ENCODE measurements around the gene GPR82.

GPR82 gene

DNA sequence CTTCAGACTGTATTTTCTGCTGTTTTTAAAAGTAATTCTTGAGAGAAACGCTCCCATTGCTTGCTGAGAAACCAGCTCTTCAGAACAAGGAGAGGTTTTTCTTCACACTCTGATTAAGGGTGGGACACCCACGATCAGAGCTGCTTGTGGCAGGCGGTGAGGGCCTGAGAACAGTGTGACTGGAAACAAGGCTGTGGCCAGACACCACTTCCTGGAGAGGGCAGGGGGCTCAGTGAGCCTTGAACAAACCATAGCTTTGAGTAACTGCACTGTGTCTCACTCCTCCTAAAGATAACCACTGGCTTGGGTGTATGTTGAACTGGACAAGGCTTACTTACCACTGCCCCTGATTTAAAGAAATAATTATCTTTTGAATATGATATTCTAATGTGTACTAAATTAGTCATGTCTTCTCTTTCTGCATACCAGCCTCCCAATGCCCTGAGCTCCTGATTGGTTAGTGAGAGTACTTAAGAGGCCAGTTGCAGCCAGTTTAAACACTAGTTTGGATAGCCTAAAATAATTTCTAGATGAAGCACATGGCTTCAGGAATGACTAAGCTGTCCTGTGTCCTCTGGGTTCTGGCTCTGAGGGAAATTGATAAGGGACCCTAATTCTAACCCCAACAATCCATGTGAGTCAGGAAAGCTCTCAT is 3.7 kb upstream of the GPR82 start:
- peak; percentile 46 for DNase-seq

DNA sequence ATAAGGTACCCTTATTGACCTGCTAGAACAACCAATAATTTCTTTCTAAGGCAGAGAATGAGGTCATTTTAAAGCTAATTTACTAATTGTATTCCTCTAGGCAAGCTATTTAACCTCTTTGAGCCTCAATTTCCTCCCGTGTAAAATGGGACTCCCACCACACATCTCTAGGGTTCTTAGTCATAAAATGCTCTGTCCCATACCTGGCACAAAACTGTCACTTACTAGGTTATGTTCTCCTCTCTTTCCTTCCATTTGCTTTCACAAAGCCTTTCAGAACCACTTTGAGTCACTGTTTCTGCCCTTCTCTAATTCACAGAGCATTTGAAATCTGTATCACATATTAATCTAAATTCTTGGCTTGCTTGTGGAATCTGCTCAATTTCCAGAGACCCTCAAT is 2.4 kb upstream of the GPR82 start:
- DNase-seq = no peak

DNA sequence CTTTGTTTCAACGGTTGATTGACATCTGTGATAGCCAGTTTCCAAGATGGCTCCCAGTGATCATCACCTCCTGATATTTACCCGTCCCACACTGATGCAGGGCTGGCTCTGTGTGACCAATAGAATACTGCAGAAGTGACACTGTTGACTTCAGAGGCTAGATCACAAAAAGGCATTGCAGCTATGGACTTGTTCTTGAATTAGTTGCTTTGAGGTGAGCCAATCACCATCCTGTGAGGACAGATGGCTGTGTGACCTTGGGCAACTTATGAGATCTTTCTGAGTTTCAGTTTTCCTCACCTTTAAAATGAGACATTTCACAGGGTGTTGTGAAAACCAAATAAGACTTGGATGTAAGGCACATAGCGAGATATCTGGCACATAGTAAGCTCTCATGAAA is 1.8 kb upstream of the GPR82 start:
- DNase-seq = no peak

DNA sequence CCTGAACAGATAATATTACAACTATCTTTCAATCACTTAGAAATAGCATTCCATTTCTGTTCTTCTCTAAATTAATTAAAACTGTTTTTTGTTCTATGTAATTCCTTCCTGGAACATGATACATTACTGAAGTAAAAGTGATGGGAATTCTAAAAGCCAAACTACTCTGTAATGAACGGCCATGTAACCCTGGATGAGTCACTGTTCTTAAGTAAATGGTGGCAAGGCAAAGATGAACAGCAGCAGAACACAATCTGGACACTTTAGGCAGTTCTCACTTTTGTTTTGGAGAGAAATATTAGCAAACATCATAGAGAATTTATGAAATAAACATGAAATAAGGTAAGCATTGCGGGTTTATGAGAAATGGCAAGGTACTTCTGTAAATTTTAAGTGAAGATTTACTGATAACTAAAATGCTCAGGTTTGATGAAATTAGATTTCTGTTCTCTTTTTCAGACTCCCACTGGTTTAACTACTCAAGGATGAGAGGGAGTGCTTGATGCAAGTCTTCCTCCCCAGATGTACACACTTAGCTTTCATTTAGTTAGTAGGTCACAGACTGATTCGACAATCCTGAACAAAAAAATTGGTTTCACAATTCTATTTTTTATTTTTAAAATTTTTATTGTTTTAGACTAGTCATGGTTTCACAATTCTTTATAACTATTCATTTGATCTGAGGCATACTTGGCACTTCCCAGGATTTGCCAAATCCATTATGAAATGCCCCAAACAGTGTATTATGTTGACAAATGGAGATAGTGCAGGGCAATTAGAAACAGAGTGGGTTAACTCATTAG is 964 bp upstream of the GPR82 start:
- DNase-seq = no peak

DNA sequence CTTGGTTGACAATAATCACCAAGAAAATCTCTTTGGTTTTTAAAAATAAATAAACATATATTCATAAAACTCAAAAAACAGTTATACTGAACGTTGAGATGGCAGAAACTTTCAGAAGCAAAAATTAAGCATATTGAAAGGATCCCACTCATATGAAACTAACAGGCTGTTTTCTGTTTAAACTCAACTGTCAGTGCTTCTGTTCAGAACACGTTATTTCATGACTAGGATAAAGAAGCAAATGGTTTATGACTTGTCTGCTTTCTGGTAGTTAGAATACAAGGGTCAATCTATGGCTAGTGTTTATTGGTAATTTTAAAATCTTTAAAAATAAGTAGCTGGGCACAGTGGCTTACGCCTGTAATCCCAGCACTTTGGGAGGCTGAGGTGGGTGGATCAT is 4.1 kb downstream of the GPR82 start:
- no peak for DNase-seq

DNA sequence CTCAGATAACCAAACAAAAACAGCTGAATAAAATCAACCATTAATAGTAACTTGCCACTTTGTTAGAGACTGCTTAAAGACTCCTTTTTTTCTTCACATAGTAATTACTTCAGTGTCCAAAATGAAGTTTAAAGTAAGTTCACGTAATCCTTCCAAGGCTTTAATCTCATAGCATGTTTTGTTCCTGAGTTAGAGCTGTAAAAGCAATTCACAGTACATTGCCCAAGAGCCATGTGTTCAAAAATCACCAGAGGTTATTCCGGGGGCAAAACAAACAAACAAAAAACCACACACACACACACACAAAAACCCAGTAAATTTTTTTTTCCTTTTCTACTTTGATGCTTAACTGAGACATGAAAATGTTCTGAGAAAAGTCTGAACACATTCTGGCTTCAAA is 6.1 kb downstream of the GPR82 start:
- DNase-seq = no peak

DNA sequence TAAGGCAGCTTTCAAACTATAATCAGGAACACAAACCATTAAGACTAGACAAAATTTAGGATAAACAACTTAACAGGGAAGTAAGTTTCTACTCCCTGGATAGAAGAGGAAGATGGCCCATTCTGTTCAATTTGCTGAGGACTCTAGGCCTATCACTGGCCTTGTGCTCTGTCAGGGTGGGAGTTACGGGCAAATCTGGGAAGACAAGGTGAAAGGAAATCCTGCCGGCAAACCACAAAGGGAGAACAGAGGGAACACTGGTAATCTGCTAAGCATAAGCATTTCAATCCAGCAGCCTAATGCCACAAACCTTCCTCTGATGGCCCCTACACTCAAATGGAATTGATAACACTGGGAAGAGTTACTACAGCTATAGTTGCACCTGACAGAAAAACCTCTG is 8.3 kb downstream of the GPR82 start:
- DNase-seq = no peak

DNA sequence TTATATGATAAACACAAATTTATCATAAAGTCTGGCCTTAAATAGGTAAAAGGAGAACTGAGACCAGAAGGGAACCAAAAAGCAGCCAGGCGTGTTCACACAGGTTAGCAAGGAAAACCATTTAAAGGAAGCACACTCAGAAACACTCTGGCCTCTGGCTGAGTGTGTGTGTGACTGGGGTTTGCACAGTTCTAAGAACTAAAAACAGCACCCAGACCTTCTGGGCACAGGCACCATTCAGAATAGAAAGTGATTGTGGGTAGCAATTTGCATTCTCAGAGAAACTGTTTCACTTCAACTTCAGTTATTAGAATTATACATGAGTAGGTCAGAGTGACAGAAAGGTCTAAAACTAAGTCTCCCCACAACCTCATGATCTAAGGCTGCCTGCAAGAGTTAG is 10.0 kb downstream of the GPR82 start:
- DNase-seq = peak; percentile 11

DNA sequence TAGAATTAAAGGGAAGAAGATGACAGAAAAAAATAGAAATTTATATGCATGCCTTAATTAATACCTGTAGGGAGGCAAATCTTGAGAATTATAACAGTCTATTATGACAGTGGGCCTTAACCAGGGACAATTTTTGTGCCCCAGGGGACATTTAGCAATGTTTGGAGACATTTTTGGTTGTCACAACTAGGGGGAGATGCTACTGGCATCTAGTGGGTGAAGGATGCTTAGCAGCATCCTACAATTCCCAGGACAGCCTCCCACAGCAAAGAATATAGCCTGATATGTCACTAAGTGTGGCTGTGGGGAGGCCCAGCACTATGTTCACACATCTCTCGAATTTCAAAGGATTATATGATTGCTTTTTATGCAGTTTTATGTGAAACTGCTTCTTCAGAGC is 10.5 kb downstream of the GPR82 start:
- no peak for DNase-seq

DNA sequence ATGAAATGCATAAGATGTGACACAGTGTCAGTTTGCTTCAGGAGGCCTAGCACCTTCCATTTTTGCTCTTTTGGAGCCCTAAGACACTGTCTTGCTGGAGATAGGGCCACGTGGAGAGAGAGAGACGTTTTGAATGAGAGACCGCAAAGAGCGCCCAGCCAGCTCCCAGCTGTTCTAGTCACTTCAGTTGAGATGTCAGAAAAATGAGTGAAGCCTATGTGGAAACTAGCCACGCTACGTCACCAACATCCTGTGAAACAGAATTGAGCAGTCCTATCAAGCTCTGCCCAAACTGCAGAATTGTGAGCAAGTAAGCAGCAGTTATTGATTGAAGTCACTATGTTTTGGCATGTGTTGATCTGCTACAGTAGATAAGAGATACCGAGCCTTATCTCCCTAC is 13.1 kb downstream of the GPR82 start:
- peak; percentile 15 for DNase-seq

DNA sequence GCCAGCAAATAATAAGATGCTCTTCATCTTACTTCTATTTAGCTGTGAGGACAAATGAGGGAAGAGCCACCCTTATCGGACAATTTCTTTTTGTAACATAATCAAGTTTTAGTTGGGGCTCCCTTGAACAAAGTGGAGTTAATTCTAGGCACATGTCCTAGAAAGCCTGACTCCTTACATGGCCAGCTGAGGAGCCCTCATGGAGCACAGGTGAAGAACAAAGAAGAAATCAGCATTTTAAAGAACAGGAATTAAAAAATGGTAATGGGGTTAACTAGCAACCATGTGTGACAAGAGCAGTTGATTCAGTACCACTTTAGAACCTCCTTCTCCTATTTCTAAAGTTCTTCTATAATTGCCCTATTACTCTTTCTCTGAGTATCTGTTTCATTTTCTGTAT is 15.9 kb downstream of the GPR82 start:
- DNase-seq = no peak

DNA sequence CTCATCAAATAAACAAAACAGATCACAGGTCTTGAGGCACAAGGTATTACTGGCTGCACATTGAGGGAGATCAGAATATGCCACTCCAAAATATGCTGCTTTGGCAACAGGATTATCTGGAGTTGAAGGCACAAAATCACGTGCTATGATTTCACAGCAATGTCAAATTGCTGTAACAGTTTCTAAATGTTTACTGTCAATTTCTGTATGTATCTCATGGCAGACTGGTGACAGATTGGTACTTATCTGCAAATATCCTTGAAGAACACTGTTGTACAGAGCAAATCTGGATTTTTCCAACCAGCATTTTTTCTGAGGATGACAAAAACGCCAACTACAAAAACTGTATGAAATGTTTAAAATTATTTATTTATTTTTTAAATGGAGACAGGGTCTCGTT is 26.7 kb downstream of the GPR82 start:
- DNase-seq = no peak

DNA sequence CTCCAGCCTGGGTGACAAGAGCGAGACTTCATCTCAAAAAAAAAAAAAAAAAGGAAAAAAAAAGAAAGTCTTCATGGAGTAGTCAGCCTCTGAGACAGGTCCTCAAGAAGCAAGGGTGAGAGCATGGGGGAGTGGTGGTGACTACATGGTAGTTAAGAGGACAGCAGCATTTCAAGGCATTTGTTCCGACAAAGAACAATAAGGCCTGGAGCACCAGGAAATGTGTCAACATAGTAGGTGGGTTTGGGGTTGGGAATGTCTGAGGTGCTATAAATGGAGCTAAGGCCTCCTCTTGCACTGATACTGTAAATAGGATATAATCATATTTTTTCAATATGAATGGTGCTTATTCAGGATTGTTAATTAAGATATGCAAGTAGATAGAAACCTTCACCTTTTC is 34.4 kb downstream of the GPR82 start:
- no peak for DNase-seq

DNA sequence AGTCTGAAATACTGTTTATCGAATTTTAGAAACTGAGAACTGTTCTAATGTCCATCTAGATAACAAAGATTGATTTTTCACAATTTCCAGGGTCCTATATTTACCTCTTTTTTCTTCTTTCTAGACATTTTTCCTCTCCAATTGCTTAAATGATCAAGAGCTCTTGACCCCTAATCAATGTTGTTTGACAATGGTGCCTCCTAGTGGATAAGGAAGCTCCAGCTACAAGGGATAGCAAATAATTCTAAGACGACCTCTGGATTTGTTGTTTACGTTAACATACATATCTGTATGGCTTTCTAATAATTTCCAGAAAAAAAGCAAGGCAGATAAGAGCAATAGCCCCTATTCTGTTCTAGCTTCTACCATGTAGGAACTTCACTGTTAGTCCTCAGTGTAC is 35.8 kb downstream of the GPR82 start:
- no peak for DNase-seq

DNA sequence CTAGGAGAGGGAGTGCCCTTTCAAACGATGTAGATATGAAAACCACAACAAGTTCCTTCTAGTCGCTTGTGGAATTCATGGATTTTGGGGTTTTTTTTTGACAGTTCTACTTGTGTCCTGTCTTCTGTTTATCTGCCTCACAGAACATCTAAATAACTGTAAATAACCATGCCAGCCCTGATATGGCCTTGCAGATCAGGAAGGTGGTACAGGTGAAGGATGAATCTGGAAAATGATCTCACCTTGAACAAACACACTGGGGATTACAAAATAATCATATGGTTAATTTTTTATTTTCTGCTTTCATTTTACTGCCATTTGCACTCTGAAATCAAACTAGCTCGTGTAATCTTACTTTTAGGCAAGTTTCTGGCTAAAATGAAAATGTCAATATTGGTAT is 37.2 kb downstream of the GPR82 start:
- DNase-seq = no peak

DNA sequence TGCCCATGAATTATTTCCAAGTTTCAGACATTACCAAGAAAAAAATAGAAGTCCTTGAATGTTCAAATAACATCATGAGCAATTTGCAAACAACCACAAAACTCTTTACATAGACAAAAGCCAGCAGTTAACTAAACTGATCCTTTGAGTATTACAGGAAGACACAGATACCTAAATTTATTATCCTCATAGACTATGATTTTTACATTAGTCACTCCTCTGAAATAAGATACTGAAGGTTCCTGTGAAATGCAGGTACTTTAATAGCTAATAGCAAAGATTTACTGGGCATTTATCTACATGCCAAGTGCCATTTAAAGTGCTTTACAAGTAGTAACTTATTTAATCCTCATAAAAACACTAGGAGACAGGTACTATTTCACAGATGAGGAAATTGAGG is 37.7 kb downstream of the GPR82 start:
- DNase-seq = no peak

DNA sequence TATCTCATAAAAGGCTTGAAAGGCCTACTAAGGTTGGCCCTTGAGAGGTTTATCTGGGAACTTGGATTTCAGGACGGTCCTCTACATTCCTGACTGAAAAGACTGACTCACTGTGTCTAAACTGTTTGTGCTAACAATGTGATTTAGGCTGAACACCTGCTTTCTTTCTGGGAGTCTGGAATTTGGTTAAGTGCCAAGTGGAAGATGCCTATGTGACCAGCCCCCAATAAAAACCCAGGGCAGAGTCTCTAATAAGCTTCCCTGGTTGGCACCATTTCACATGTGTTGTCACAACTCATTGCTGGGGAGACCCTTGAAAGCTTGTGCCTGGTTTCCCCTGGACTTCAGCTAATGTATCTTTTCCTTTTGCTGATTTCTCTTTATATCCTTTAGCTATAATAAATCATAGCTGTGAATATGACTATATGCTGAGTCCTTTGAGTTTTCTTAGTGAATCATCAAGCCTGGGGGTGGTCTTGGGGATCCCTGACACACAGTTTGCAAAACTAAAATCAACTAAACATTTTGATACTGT is 55.1 kb downstream of the GPR82 start:
- DNase-seq = no peak
